SK-N-SH (cell line): ENCODE measurements around the gene SLC28A3.

Experiments
- NRF1 ChIP-seq: IDR thresholded peaks from 2 replicates; pipeline ENCODE4 v1.6.1; 2012; ENCODE audit warnings: low read depth, mild to moderate bottlenecking, low read length
- REST ChIP-seq: IDR thresholded peaks from 2 replicates; pipeline ENCODE4 v1.6.1; 2012; ENCODE audit warnings: mild to moderate bottlenecking, low read depth, low read length, moderate library complexity
- SMC3 ChIP-seq: IDR thresholded peaks from 2 replicates; pipeline ENCODE4 v1.6.1; 2012; ENCODE audit warnings: low read depth, low read length, improper control_type of control experiment
- TEAD4 ChIP-seq: IDR thresholded peaks from 2 replicates; pipeline ENCODE4 v1.4.0; 2012; ENCODE audit warnings: mild to moderate bottlenecking, borderline replicate concordance; ENCODE audit not compliant: insufficient read depth
- YY1 ChIP-seq: IDR thresholded peaks from 2 replicates; pipeline ENCODE4 v1.4.0; 2012; ENCODE audit warnings: low read depth, mild to moderate bottlenecking
- TF ChIP-seq, protein P1 (sequence below): fragments of 200-600 bp; sonication (generic); IDR thresholded peaks from 2 replicates; pipeline ENCODE4 v1.6.1; 2017; ENCODE audit warnings: antibody characterized with exemption, mild to moderate bottlenecking, moderate library complexity

DNA sequence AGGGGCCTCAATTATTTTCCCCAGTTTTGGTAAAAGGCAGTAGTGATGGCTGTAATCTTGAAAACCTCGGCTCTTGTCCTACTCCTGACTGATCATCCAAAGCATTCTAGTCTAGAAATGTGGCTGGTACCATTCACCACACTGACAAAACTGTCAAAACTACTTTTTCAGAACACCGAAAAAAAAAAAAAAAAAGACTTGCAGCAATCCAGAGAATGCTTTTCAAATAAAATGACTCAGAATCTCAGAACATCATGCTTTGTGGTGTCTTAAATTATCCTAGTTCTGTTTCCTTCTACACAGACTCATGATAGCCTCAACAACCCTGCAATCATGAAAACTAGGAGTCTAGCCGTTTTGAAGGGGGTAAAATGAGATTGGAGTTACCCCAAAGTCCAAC, 13.4 kb downstream of the SLC28A3 start:
- TF ChIP-seq, protein P1, sequence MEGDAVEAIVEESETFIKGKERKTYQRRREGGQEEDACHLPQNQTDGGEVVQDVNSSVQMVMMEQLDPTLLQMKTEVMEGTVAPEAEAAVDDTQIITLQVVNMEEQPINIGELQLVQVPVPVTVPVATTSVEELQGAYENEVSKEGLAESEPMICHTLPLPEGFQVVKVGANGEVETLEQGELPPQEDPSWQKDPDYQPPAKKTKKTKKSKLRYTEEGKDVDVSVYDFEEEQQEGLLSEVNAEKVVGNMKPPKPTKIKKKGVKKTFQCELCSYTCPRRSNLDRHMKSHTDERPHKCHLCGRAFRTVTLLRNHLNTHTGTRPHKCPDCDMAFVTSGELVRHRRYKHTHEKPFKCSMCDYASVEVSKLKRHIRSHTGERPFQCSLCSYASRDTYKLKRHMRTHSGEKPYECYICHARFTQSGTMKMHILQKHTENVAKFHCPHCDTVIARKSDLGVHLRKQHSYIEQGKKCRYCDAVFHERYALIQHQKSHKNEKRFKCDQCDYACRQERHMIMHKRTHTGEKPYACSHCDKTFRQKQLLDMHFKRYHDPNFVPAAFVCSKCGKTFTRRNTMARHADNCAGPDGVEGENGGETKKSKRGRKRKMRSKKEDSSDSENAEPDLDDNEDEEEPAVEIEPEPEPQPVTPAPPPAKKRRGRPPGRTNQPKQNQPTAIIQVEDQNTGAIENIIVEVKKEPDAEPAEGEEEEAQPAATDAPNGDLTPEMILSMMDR, result no peak
- TF ChIP-seq YY1, result no peak
- no peak for TF ChIP-seq SMC3
- no peak for TF ChIP-seq NRF1
- no peak for TF ChIP-seq TEAD4
- no peak for TF ChIP-seq REST
